Non-pigmented ciliary epithelial cell (primary cell): ENCODE measurements around the gene NRCAM.

Experiments used
- DNase-seq: peaks from one replicate; pipeline ENCODE4 v3.0.0-alpha.2; 2010; ENCODE audit warnings: low read depth

Gene NRCAM

DNA sequence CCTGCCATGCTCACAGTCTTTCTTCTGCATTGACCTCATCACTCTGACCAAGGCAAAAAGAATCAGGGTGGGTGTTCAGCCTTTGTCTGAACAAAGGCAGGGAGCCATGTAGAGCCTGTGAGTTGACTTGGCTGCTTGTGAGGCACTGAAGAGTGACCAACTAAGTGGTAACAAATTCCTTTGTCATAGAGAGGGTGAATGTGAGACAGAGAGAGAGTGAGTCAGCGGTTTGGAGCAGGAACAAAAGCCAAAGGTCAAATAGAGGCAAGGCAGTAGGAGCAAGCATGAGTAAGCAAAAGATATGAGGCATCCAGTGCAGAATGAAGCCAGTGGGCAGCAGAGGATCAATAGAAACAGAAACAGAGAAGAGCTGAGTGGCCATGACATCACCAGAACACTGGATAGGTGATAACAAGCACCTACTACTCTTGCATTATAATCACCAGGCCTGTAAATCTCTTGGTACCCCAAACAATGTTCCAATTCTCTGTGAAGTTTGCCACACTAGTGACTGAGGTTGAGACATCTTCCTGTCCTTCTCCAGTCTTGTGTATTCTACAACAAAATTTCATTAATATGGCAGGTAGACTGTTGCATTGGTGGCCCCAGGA is 209.9 kb downstream of the NRCAM start:
- peak; percentile 90 for DNase-seq

DNA sequence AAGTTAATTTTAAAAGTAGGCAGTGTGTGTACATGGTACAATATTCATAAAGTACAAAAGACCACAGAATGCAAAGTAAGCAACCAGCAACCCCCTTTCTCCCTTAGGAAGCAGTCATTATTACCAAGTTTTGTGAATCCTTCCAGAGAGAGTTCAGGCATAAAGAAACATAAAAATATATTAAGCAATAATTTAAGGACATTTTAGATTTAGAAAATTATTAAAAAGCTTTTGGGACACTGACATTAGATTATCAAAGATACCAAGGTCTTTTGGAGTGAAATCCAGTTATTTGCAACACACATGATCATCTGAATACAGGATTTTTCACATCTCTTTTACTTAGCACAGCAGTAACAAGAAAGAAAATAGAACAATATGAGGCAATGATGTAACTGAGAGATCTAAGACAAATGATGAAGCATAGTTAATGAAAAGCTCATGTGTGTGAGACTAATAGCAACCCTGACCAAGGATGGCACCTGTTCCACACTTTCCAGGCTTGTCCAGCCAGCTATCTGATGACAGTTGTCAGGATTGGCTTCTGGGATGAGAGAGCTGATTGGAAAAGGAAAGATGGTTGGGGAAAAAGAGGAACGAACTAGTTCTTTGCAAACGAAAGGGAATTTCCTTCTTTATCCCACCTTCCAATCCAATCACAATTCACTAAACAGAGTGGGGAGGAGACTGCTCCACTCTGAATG is 210.6 kb downstream of the NRCAM start:
- DNase-seq, result no peak

DNA sequence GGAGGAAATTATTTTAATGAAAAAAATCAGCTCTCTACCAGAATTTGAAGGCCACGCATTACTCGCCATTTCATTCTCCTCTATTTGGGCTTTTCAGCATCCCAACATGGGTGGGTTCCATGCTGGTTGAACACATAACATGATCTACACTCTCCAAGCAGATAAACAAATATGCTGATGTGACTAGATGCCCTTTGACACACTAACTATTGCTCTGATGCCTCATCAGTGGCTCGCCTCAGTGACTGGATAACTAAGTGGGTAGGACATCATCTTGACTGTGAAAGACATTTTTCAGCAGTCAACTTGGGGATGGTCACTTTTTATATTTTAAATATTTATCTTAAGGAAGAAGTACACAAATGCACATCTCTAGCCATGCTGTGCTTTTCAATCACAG is 212.1 kb downstream of the NRCAM start:
- no peak for DNase-seq

DNA sequence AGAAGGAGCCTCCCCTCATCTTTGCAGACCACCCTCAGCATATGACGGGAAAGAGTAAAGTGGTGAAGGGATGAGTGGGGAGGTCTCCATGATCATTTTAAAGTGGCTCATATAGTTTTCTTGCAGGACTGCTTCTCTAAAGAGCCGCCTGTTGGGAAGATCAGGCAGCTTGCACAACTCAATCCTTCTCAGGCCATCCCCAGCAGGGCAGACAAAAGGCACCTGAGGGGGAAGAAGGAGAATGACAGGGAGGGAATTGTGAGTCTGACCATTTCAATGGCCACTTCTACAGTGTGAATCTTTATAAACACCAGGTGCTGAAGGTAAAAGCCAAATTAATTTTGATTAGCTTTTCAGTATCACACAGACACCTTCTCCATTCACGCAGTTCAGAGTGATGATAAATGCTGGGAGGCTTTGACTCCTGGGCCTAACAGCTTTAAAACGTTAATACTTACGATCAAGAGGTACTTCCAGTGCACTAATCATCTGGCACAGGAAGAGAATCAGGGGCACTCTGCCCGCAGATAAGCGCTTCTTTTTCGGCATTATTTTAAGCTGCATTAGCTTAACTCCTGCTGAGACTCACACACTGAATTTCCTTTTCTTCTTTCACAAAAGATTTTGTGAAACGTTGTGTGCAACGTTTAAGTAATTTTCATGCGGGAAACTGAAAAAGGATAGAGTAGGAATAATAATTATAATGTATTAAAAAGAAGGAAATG is 216.6 kb downstream of the NRCAM start:
- no peak for DNase-seq

DNA sequence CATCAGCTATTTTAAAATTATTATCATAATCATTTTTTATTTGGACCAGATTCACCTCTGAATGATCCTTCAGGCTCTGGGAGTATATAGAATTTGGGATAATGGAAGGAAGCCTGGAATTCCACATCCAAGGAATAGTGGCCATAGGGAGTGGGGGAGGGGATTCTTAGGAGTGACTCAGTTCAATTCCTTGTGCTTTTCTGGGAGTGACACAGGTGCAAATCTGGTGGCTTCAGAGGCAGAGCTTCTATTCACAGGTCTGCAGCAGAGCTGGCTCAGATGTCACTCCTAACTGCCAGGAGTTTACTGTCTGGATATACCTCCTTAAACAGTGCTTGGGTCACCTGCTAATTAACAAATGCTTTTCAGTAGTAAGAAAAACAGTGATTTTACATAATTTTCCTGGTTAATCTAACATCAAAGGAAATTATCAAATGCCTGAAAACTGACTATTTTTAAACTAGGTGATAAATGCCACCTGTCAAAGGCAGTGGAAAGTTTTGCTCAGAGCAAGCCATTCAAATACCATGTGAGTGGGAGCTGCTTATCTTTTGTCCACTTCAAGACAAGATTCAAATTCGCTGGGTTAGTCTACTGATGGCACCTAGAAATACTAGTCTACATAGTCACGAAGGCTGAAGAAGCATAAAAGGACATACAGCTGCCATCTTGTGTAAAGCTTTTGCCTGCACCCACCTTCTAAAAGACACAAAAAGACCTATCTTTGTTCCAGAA is 219.4 kb downstream of the NRCAM start:
- DNase-seq, result no peak

DNA sequence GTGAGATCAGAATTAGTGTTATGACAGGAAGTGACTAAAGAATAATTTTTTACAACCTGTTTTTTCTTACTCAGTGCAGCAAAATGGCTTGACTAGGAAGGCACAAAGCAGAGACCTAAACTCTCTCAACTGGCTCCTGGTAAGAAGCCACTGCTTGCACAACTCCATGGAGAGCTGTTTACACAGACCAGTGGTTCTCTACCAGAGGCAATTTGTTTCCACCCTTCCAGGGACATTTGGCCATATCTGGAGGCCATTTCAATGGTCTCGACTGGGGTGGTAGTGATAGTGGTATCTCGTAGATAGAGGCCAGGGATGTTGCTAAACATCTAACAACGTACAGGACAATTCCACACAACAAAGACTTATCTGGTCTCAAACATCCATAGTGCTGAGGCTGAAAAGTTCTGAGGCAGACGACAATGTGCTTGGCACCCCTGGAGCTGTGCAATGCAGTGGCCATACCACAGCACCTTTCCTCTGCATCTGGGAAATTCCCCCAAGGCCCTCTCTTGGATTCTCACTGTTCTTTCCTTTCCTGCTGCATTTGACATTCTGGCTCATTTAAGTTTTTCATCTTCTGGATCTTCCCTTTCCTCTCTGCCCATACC is 220.7 kb downstream of the NRCAM start:
- no peak for DNase-seq

DNA sequence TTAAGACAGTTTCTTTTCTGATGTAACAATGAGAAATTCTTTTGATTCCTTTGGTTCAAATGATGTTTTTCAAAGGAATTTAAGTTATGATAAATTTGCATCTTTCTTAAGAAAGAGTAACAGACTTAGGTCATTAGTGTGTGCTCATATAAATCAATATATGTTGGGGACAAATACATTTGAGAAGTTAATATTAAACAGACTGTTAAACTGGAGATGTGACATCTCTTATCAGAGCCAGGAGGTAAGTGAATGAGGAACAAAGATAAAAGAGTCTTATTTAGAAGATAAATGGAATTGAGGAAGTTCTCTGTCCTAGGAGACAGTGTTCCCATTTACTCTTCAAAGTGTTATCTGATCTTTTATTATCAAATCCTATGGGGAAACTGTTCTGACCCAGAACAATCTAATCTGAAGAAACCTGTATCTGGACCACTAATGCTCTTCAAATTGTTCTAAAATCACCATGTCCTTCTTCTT is 221.2 kb downstream of the NRCAM start:
- DNase-seq, result no peak

DNA sequence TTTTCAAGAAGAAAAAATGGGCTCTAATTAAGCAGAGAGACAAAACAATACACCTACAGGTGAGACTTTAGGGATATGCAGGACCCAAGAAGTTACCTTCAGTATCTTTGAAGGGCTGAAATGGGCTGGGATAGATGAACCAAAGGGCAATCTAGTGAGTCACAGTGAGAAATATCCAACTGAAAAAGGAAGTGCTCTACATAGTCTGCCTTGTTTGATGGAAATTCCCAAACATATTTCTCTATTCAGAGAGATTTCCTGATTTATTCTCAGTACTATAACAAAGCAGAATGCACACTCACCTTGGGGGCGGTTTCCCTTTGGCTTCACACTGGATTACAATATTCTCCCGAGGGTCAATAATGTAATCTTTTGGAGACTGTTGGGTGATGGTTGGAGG is 222.0 kb downstream of the NRCAM start:
- no peak for DNase-seq

DNA sequence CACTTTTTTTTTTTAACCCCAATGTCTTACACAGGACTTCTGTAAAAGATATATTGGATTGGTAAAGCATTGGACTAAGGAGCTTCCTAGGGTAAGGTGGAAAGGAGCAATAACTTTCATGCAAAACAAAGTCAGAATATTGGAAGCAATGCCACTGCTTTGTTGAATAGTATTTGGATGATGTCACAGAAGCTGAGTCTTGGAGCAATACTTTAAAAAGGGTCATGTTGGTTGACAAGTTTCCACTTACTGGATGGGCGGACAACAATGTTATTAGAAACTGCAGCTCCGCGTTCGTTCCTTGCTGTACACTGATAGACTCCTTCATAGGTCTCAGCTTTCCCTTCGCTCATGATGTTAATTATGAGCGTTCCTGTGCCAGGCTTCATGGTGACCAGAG is 224.2 kb downstream of the NRCAM start:
- no peak for DNase-seq

DNA sequence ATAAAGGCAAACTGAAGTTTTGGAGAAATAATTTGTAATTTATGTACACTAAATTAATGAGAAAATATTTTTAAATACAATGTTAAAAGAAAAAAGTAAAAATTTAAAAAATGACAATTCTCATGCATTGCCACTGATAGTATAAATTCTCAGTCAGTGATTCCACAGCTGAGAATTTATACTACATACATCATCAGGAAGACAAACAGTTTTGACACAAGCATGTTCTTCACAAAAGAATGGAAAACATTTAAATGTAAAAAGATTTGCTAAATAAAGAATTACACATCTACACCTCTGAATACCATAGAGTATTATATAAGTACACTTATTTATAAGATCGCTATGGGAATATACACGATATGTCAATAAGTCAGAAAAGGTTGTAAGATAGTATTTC is 225.0 kb downstream of the NRCAM start:
- no peak for DNase-seq

DNA sequence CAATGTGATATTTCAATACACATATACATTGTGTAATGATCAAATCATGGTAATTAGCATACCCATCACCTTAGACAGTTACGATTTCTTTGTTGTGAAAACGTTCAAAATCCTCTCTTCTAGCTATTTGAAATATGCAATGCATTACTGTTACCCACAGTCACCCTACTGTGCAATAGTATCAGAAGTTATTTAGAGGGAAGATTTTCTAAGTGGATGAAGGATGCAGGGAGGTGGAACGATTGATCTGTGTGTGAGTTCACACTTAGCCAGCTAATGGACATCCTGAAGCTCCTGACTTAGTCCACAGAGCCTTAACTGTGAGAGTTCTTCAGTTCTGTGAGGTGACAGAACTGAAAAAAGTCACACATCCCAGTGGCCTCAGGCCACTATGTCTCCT is 228.9 kb downstream of the NRCAM start:
- DNase-seq, result no peak

DNA sequence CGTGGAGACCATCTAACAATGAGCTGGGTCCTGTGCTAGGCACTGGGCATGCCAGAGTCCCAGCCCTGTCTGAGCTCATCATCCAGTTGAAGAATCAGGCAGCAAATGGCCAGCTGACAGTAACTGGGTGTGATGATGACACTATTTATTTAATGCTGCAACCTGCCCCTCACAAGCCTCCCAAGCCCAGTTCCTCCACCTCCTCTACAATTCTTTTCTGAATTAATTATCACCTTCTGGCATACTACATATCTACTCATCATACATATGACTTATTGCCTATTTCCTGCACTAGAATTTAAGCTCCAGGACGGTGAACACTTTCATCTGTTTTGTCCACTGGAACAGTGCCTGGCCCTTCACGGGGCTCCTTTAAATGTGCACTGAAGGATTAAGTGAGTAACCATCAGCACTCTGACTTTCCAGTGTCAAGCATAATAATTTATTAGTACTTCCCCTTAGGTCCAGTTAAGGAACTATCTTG is 229.4 kb downstream of the NRCAM start:
- no peak for DNase-seq

DNA sequence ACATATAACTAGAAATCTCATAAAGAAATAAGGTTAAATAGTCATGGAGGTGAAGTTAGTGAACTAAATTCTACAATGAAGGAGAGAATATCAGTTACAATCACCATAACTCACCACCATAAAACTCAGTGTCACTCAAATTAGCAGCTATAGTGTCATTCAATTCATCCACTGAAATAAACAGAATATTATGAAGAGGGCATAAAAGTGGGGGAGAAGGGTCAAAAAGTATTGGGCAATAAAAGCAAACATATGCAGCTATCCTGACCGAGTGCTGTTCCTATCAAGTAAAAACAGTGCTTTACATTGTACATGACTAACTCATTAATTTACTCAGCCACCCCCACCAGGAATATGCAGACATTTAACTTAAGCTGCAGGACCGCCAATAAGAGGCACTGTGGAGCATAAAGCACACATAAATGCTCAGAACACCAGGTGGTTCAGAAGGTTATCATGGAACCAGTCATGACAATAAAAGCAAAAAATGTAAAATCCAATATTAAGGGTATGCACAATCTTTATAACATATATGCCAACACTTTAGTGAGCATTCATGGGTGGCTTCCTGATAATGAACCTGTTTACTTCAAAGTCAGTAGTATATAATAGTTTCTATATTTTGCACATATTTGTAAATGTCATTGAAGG is 230.6 kb downstream of the NRCAM start:
- DNase-seq, result no peak

DNA sequence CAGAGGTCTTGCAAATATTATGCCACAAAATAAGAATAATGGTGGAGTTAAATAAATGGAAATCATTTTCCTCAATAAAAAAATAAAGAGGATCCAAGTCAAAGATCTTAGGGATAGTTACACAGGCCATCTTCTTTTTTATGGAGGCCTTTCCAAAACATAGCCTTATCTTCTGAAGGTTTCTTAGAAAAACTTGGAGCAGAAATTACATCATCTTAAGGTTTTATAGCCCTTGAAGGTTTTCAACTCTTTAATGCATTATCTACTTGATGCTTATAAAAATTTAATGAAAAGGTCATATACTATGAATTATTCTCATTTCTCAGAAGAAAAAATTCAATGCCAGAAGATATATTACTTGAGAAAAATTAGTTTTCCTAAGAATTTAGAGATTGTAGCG is 231.8 kb downstream of the NRCAM start:
- no peak for DNase-seq

DNA sequence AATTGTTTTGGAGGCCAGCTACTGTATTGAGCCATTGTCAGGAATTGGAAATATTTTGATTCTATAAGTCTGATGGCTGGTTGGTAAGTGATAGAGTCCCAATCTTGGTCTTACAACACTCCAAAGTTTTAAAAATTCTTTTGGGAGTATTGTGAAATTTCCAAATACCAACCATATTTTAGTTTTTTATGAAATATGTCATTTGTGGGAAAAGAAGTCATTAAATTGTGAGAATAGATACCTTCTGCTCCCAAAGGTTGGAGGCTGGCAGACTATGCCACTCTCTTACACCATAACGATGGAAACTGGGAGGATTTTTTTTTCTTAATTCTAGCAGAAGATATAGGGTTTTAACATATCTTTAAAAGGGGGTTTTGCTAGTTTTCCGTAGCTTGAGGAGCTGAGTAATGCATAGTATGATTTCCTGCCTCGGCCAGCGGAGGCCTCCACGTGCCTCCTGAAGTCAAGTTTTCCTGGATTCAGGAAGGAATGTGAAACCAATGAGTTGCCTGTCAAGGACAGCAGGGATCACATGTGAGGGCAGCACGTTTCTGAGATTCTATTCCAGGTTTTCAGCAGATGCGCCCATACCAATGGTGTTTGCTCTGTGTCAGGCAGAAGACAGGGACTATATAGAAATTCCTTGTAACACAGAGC is 233.9 kb downstream of the NRCAM start:
- no peak for DNase-seq

DNA sequence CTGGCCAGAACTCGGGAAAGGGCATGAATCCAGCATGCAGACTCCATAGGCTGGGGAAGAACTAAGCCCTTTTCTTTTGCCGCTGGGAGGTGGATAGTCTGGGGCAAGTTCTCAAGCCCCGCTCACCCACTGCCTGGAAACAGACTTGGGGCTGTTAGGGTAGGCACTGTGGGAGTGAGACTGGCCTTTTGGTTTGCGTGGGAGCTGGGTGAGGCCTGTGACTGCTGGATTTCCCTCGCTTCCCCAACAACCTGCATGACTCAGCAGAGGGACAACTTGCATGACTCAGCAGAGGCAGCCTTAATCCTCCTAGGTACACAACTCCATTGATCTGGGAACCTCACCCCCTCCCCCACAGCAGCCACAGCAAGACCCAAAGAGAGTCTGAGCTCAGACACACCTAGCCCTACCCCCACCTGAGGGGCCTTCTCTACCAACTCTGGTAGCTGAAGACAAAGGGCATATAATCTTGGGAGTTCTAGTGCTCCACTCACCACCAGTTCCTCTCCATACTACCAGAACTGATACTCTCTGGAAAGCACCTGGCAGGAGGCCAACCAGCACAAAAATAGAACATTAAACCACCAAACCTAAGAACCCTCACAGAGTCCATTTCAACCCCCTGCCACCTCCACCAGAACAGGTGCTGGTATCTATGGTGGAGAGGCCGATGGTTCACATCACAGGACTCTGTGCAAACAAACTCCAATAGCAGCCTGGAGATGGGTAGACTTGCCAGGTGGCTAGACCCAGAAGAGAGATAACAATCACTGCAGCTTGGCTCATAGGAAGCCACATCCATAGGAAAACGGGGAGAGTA is 244.6 kb downstream of the NRCAM start:
- peak; percentile 44 for DNase-seq

DNA sequence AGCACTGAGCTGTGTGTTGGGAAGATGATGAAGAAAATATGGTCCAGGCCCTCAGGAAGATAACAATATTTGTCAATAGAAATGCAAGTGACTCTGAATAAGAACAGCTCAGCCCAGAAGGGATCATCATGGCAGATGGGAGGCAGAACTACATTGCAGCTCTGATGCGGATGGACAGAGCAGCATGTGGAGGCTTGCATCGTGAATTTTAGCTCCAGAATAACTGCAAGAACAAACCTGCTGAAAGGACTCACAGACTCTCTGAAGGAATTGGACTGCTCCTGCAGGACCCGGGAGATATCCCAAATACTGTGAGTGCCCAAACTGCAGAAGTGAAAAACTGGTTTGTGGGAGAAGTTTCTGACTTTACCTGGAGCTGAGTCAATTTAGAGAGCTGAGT is 245.4 kb downstream of the NRCAM start:
- no peak for DNase-seq

DNA sequence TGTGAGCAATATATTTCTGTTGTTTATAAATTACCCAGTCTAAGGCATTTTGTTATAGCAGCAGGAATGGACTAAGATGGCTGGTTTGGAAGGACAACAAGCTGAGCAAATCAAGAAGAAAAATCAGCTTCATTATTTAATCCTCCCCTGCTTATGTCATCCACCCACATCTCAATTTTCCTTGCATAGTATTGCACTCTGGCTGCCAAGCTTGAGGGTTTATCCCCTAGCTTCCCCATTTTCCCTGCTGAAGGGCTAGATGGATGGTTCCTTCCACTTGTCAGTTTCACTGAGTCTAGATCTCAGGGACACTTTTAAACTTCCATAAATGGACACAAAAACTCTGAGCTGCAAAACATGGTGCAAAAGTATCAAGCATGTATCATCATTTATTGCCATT is 250.9 kb downstream of the NRCAM start:
- no peak for DNase-seq

DNA sequence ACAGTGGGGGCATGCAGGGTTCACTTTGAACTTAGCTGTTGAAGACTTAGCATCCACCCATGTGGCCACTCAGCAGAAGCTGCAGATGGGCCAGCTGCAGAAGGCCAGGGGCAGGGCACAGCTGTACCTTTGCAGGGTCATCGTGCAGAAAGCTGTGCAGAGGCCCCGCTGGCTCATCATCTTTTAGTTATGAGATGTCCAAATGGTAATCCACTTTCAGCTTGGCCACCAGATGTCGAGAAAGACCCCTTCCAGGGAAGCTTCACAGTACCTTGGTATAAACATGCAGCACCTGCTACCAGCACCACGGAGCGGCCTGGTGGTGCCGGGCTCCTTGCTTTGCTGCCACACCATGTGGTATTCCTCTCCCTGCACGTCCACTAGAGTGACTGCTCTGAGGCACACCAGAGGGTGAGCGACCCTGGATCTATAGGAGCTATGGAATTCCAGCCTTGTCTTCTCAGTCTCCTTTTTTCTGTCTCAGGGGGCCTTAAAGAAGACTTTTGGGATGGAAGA is 251.9 kb downstream of the NRCAM start:
- no peak for DNase-seq

DNA sequence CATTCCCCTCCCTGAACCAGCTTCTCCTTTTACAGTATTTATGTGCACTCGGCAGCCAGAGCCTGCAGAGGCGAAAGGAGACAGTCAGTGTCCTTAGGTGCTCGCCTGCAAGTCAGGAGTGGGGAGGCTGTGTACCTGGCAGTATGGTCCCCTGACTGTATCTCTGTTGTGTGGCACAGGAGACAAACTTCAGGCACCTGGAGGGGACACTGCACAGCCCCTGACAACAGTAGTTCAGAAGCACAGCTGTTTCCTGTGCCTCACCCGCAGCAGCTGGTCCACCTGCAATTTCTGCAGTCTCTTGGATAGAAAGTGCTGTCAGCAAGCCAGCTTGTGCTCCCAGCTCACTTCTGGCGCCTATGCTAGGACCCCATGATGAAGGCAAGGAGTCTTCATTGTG is 252.7 kb downstream of the NRCAM start:
- DNase-seq, result no peak
